Measurements from ENCODE around the gene GRIA4. TPM values are rescaled to one million over a fixed set of nuclear protein-coding genes. Genes with fewer than 3 reads are reported as not detected.

The GRIA4 gene
- polyA plus RNA-seq, 1 of the 3 experiments (the other 2 are of a cell fraction), result 0.02 TPM

DNA sequence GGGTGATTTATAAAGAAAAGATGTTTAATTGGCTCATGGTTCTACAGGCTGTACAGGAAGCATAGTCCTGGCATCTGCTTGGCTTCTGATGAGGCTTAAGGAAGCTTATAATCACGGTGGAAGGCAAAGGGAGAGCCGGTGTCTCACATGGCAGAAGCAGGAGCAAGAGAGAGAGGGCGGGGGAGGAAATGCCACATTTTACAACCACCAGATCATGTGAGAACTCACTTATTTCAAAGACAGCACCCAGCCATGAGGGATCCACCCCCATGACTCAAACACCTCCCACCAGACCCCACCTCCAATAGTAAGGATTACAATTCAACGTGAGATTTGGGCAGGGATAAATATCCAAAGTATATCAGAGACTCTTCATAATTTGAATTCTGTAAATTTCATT lies 211.5 kb downstream of the GRIA4 start:
- ChIA-PET POLR2A (no interaction called here), CTCF (no interaction called here)
- H3K9ac ChIP-seq, result no peak overlapping the region
- H3K4me3 ChIP-seq (ENCODE audit: low read depth in 2 of 2, low read length in 1 of 2), result no peak overlapping the region
- no peak overlapping the region for H2AFZ ChIP-seq (ENCODE audit: low read depth)
- H4K20me1 ChIP-seq (ENCODE audit: insufficient read depth), result no peaks in the 10 kb centered on the region
- TF ChIP-seq RAD21 (IDR thresholded peaks at IDR 0.05; ENCODE audit: low read length) (no peak), POLR2AphosphoS5 (IDR thresholded peaks at IDR 0.05; ENCODE audit: low read depth, low read length) (no peak), FOXJ3 (CRISPR knock-in tag; IDR thresholded peaks at IDR 0.05) (no peak), MXI1 (IDR thresholded peaks at IDR 0.05; ENCODE audit: low read depth, low read length) (no peak), YY1 (IDR thresholded peaks at IDR 0.05; ENCODE audit: low read depth) (no peak), MEF2A (IDR thresholded peaks at IDR 0.05; ENCODE audit: borderline replicate concordance, low read depth) (no peak), TCF12 (IDR thresholded peaks at IDR 0.05) (no peak), FOXM1 (IDR thresholded peaks at IDR 0.05; ENCODE audit: low read depth) (no peak), USF2 (IDR thresholded peaks at IDR 0.05; ENCODE audit: borderline replicate concordance, low read depth, low read length) (no peak), EP300 (IDR thresholded peaks at IDR 0.05; ENCODE audit: borderline replicate concordance in 1 of 2, low read depth in 1 of 2, low read length in 1 of 2) (no peak), EZH2phosphoT487 (IDR thresholded peaks at IDR 0.05; ENCODE audit: borderline replicate concordance, low read depth) (no peak), GATA2 (CRISPR knock-in tag; IDR thresholded peaks at IDR 0.05) (no peak), RCOR1 (IDR thresholded peaks at IDR 0.05; ENCODE audit: low read length) (no peak)
- TF ChIP-seq, protein P1, sequence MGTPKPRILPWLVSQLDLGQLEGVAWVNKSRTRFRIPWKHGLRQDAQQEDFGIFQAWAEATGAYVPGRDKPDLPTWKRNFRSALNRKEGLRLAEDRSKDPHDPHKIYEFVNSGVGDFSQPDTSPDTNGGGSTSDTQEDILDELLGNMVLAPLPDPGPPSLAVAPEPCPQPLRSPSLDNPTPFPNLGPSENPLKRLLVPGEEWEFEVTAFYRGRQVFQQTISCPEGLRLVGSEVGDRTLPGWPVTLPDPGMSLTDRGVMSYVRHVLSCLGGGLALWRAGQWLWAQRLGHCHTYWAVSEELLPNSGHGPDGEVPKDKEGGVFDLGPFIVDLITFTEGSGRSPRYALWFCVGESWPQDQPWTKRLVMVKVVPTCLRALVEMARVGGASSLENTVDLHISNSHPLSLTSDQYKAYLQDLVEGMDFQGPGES (IDR thresholded peaks at IDR 0.05; ENCODE audit: low read depth, low read length), result no peak
- TF ChIP-seq, protein P2, sequence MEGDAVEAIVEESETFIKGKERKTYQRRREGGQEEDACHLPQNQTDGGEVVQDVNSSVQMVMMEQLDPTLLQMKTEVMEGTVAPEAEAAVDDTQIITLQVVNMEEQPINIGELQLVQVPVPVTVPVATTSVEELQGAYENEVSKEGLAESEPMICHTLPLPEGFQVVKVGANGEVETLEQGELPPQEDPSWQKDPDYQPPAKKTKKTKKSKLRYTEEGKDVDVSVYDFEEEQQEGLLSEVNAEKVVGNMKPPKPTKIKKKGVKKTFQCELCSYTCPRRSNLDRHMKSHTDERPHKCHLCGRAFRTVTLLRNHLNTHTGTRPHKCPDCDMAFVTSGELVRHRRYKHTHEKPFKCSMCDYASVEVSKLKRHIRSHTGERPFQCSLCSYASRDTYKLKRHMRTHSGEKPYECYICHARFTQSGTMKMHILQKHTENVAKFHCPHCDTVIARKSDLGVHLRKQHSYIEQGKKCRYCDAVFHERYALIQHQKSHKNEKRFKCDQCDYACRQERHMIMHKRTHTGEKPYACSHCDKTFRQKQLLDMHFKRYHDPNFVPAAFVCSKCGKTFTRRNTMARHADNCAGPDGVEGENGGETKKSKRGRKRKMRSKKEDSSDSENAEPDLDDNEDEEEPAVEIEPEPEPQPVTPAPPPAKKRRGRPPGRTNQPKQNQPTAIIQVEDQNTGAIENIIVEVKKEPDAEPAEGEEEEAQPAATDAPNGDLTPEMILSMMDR (IDR thresholded peaks at IDR 0.05), result no peak
- TF ChIP-seq, protein P3, sequence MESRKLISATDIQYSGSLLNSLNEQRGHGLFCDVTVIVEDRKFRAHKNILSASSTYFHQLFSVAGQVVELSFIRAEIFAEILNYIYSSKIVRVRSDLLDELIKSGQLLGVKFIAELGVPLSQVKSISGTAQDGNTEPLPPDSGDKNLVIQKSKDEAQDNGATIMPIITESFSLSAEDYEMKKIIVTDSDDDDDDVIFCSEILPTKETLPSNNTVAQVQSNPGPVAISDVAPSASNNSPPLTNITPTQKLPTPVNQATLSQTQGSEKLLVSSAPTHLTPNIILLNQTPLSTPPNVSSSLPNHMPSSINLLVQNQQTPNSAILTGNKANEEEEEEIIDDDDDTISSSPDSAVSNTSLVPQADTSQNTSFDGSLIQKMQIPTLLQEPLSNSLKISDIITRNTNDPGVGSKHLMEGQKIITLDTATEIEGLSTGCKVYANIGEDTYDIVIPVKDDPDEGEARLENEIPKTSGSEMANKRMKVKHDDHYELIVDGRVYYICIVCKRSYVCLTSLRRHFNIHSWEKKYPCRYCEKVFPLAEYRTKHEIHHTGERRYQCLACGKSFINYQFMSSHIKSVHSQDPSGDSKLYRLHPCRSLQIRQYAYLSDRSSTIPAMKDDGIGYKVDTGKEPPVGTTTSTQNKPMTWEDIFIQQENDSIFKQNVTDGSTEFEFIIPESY (IDR thresholded peaks at IDR 0.05; ENCODE audit: borderline replicate concordance, low read depth), result no peak
- TF ChIP-seq, protein P4, sequence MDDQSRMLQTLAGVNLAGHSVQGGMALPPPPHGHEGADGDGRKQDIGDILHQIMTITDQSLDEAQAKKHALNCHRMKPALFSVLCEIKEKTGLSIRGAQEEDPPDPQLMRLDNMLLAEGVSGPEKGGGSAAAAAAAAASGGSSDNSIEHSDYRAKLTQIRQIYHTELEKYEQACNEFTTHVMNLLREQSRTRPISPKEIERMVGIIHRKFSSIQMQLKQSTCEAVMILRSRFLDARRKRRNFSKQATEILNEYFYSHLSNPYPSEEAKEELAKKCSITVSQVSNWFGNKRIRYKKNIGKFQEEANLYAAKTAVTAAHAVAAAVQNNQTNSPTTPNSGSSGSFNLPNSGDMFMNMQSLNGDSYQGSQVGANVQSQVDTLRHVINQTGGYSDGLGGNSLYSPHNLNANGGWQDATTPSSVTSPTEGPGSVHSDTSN (IDR thresholded peaks at IDR 0.05), result no peak
- no peaks in the 10 kb centered on the region for H3K27me3 ChIP-seq (ENCODE audit: insufficient read depth)
- peaks cover 0 to 4% of the 10 kb centered on the region in 2 experiments; a peak in 2 of 4 replicates for H3K4me1 ChIP-seq (ENCODE audit: control insufficient read depth in 1 of 2, insufficient read depth in 2 of 2, low read depth in 1 of 2, low read length in 1 of 2)
- H3K27ac ChIP-seq (ENCODE audit: low read depth in 2 of 2, low read length in 1 of 2), result no peak overlapping the region
- no peak overlapping the region for H3K4me2 ChIP-seq
- H3K9me3 ChIP-seq, result no peaks in the 10 kb centered on the region
- H3F3A ChIP-seq (replicated peaks; ENCODE audit: insufficient read depth), result no peaks in the 10 kb centered on the region
- no peaks in the 10 kb centered on the region for H3K36me3 ChIP-seq (replicated peaks in 1 of 2; ENCODE audit: control insufficient read depth in 1 of 2, insufficient read depth in 2 of 2, low read length in 1 of 2)
- WGBS (ENCODE audit: low lambda C conversion rate), result 47% methylated on average over 4 of the region's 4 CpGs
- H3K9me2 ChIP-seq, result no peaks in the 10 kb centered on the region
- no peaks in the 10 kb centered on the region for H3K79me2 ChIP-seq (ENCODE audit: insufficient read depth)
- no peak for DNase-seq

Data from SK-N-SH (cell line).